CD14-positive monocyte (primary cell): ENCODE measurements around the gene UBAP2. TPM values are rescaled to one million over a fixed set of nuclear protein-coding genes. Genes with fewer than 3 reads are reported as not detected.

ENCODE experiments used
- DNase-seq, 3 donors: peaks; one replicate each; pipeline ENCODE4 v3.0.0-alpha.2; 2011 to 2022
- H2AFZ ChIP-seq: 2 replicates; pipeline ENCODE4 v1.6.0; 2012; ENCODE audit warnings: mild to moderate bottlenecking, low read depth, low read length, inconsistent platforms; ENCODE audit not compliant: insufficient read depth, poor library complexity, severe bottlenecking
- H3K27ac ChIP-seq, 2 donors: 1 replicate in 1 of 2; 2 replicates in 1 of 2; pipeline ENCODE4 v1.5.1; 2012 to 2013; ENCODE audit warnings: low read length in 2 of 2, control low read depth in 1 of 2, inconsistent platforms in 1 of 2, low read depth in 1 of 2, mild to moderate bottlenecking in 1 of 2
- H3K27me3 ChIP-seq, 2 donors: one replicate each; pipeline versions ENCODE4 v1.6.0 to v1.6.1; 2011 to 2013; ENCODE audit warnings: low read length in 2 of 2; ENCODE audit not compliant: control insufficient read depth in 2 of 2, insufficient read depth in 2 of 2
- H3K36me3 ChIP-seq, 2 donors: replicated peaks in 1 of 2; 1 replicate in 1 of 2; 2 replicates in 1 of 2; pipeline versions ENCODE4 v1.5.1 to v1.6.1; 2012 to 2013; ENCODE audit warnings: low read length in 2 of 2, control low read depth in 1 of 2, inconsistent platforms in 1 of 2, mild to moderate bottlenecking in 1 of 2; ENCODE audit not compliant: insufficient read depth in 2 of 2, control insufficient read depth in 1 of 2
- H3K4me1 ChIP-seq, 2 donors: 1 replicate in 1 of 2; 2 replicates in 1 of 2; pipeline versions ENCODE4 v1.5.1 to v1.6.1; 2012 to 2013; ENCODE audit warnings: low read length in 2 of 2, control low read depth in 1 of 2, inconsistent platforms in 1 of 2, mild to moderate bottlenecking in 1 of 2, moderate library complexity in 1 of 2; ENCODE audit not compliant: insufficient read depth in 2 of 2, control insufficient read depth in 1 of 2
- H3K4me2 ChIP-seq: replicated peaks from 2 replicates; pipeline ENCODE3; 2012; ENCODE audit warnings: low read length, moderate library complexity, mild to moderate bottlenecking; ENCODE audit not compliant: poor library complexity, severe bottlenecking; ENCODE audit errors: extremely low read depth
- H3K4me3 ChIP-seq, 3 experiments: fragments of 200-600 bp in 1 of 3; sonication (generic) in 1 of 3; replicated peaks in 1 of 3; 1 replicate in 2 of 3; 2 replicates in 1 of 3; pipeline ENCODE4 v1.5.1; 2011 to 2013; ENCODE audit warnings: low read length in 3 of 3, mild to moderate bottlenecking in 3 of 3, control low read depth in 2 of 3, low read depth in 2 of 3, inconsistent platforms in 1 of 3, moderate library complexity in 1 of 3
- H3K79me2 ChIP-seq: 2 replicates; pipeline ENCODE4 v1.6.0; 2012; ENCODE audit warnings: mild to moderate bottlenecking, control low read depth, inconsistent platforms, low read length, moderate library complexity; ENCODE audit not compliant: insufficient read depth
- H3K9ac ChIP-seq: 2 replicates; pipeline ENCODE4 v1.6.0; 2017; ENCODE audit warnings: low read length, mild to moderate bottlenecking; ENCODE audit not compliant: insufficient read depth, poor library complexity, severe bottlenecking
- H3K9me3 ChIP-seq, 2 donors: replicated peaks in 1 of 2; 1 replicate in 1 of 2; 2 replicates in 1 of 2; pipeline versions ENCODE4 v1.5.1 to v1.6.1; 2012 to 2013; ENCODE audit warnings: low read length in 2 of 2, control low read depth in 1 of 2; ENCODE audit not compliant: control insufficient read depth in 1 of 2, insufficient read depth in 1 of 2
- H4K20me1 ChIP-seq: 2 replicates; pipeline ENCODE4 v1.6.0; 2012; ENCODE audit warnings: mild to moderate bottlenecking, low read length, control low read depth, moderate library complexity; ENCODE audit not compliant: insufficient read depth
- H3K27ac Mint-ChIP-seq, 7 donors: one replicate each; pipeline ENCODE4 v1.8.0; 2020; ENCODE audit warnings: mild to moderate bottlenecking in 7 of 7, mixed read lengths in 7 of 7, moderate library complexity in 6 of 7, inconsistent platforms in 2 of 7
- H3K27me3 Mint-ChIP-seq, 3 donors: one replicate each; pipeline ENCODE4 v1.8.0; 2021 to 2022; ENCODE audit warnings: low read depth in 3 of 3, mild to moderate bottlenecking in 3 of 3, mixed read lengths in 3 of 3, moderate library complexity in 3 of 3, inconsistent platforms in 1 of 3
- H3K36me3 Mint-ChIP-seq, 2 donors: one replicate each; pipeline ENCODE4 v1.8.0; 2020; ENCODE audit warnings: mixed read lengths in 2 of 2, inconsistent platforms in 1 of 2, mild to moderate bottlenecking in 1 of 2
- H3K4me1 Mint-ChIP-seq: one replicate; pipeline ENCODE4 v1.8.0; 2020; ENCODE audit warnings: mild to moderate bottlenecking, mixed read lengths
- H3K4me3 Mint-ChIP-seq, 2 donors: one replicate each; pipeline ENCODE4 v1.8.0; 2020; ENCODE audit warnings: mild to moderate bottlenecking in 2 of 2, mixed read lengths in 2 of 2, moderate library complexity in 1 of 2
- H3K9me3 Mint-ChIP-seq, 7 donors: one replicate each; pipeline ENCODE4 v1.8.0; 2020 to 2022; ENCODE audit warnings: mixed read lengths in 7 of 7, mild to moderate bottlenecking in 6 of 7, moderate library complexity in 6 of 7, inconsistent platforms in 2 of 7
- CTCF ChIP-seq: fragments of 200-600 bp; IDR thresholded peaks from one replicate; pipeline ENCODE4 v1.8.0; 2022; ENCODE audit warnings: antibody characterized with exemption, mild to moderate bottlenecking
- intact Hi-C, 2 donors: fragments of 100-400 bp; cut with micrococcal nuclease; formaldehyde crosslinking; loops; one replicate each; pipeline versions ENCODE4 v1.15.0 to v1.15.1; 2023
- polyA plus RNA-seq, 3 donors: library from polyadenylated mRNA; depleted of rRNA in 1 of 3; unstranded in 2 of 3; stranded (reverse) in 1 of 3; fragments of 300-500 nt in 2 of 3; fragments of >200 nt in 1 of 3; fragmentation: Illumina TruSeq in 2 of 3; gene quantifications; 1 replicate in 2 of 3; 2 replicates in 1 of 3; pipeline ENCODE4 v1.2.3, GENCODE V29; 2012 to 2021

Gene UBAP2
- polyA plus RNA-seq, 3 donors = 4.3 to 13.0 (median 5.7) TPM

GRCh38 chr9:33894316-33894715 is 154.4 kb downstream of the UBAP2 start:
- Histone ChIP-seq H3K27me3 (no peaks in the 10 kb centered on the region), H3K79me2 (peaks cover 83% of the 10 kb centered on the region), H3K4me3 (no peak overlapping the region), H3K9me3 (no peaks in the 10 kb centered on the region), H3K4me1 (no peaks in the 10 kb centered on the region), H3K9ac (no peak overlapping the region), H4K20me1 (peaks cover 98% of the 10 kb centered on the region), H3K27ac (no peak overlapping the region), H3K36me3 (peaks cover 12 to 63% of the 10 kb centered on the region in 2 donors), H2AFZ (no peak overlapping the region), H3K4me2 (no peak overlapping the region)
- no peaks in the 10 kb centered on the region for H3K27me3 Mint-ChIP-seq
- peaks cover 27 to 52% of the 10 kb centered on the region in 2 donors for H3K36me3 Mint-ChIP-seq
- H3K4me1 Mint-ChIP-seq = peaks cover 2% of the 10 kb centered on the region
- H3K4me3 Mint-ChIP-seq = no peak overlapping the region
- no peak for TF ChIP-seq CTCF
- DNase-seq = no peak
- no peak overlapping the region for H3K27ac Mint-ChIP-seq
- no peaks in the 10 kb centered on the region for H3K9me3 Mint-ChIP-seq
- intact Hi-C loops = no loop called here

- no peak overlapping the region for H2AFZ ChIP-seq
- peaks cover 80% of the 10 kb centered on the region for H3K79me2 ChIP-seq
- no peak overlapping the region for H3K27ac ChIP-seq
- no peak overlapping the region for H3K4me3 Mint-ChIP-seq
- no peak overlapping the region for H3K9ac ChIP-seq
- H3K4me3 ChIP-seq = no peak overlapping the region
- no peak overlapping the region for H3K4me2 ChIP-seq
- no peak for DNase-seq
- no peak for TF ChIP-seq CTCF
- H3K9me3 Mint-ChIP-seq = no peaks in the 10 kb centered on the region
- no peak overlapping the region for H3K27ac Mint-ChIP-seq
- no peaks in the 10 kb centered on the region for H3K4me1 ChIP-seq
- H3K4me1 Mint-ChIP-seq = peaks cover 2% of the 10 kb centered on the region
- H3K27me3 Mint-ChIP-seq = no peaks in the 10 kb centered on the region
- no peaks in the 10 kb centered on the region for H3K9me3 ChIP-seq
- H3K36me3 ChIP-seq = peaks cover 12 to 63% of the 10 kb centered on the region in 2 donors
- H3K36me3 Mint-ChIP-seq = peaks cover 24 to 48% of the 10 kb centered on the region in 2 donors
- peaks cover 98% of the 10 kb centered on the region for H4K20me1 ChIP-seq
- intact Hi-C loops = no loop called here
- no peaks in the 10 kb centered on the region for H3K27me3 ChIP-seq
Measured at GRCh38 chr9:33893861-33894260, 154.8 kb downstream of the UBAP2 start.
